ENCODE data around the gene LRRD1. TPM values are rescaled to one million over a fixed set of nuclear protein-coding genes. Genes with fewer than 3 reads are reported as not detected.

The LRRD1 gene
- 0.29 and 0.36 TPM in 2 replicates for total RNA-seq

DNA sequence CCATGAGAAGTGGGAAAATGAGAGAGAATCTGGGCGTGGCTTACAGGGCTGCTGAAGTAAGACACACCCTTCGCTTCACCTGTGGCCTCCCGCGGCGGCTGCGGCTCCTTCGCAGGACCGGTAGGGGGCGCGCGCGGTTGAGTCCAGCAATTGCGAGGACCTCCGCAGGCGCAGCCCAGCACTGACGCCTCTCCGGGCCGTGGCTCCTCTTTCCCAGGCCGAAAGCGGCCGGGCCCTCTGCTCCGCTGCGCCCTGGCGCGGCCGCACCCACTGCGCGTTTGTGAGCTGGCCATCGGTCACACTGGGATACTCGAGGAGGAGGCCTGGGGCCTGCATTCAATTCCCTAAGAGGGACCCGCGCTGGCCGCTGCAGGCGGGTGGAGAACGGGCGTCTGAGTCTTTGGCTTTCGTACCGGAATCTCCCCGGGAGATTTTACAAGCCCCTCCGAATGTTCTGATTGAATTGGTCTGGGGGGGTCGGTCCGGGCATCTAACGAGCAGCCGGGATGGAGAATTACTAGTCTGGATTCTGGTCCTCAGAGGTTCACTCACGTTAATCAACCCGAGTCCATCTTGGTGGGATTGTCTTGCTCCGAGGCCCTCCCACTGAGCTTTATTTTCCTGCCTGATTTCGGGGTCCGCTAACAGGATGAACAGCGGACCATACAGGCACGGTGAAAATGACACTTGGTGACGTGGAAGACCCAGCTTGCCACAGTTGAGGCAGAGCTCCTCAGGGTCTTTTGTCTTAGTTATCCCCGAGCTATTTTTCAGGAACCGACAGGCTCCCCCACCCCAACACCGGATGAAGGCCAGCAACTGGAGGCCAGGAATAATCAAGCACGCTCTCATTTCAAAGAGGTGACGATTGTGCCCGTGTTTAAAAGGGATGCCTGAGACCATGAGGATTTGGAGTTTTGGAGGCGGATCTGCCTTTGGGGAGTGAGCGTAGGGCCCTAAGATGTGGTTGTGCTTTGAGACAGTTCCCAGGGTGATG is at the start of gene LRRD1:
LRRD1 (minus strand) TSS at position 215 of the 997 bp plus-strand sequence. CDS start 13,940 bp downstream, outside the sequence.
- no peaks in the 10 kb centered on the region for H3K36me3 ChIP-seq (ENCODE audit: insufficient read depth, low read length)
- peak within 1 kb of the TSS; percentile 93 for H3K4me2 ChIP-seq (ENCODE audit: insufficient read depth, low read length)
- no peaks in the 10 kb centered on the region for H3K27me3 ChIP-seq (ENCODE audit: insufficient read depth, low read length)
- peak within 1 kb of the TSS; percentile 76 for H3K4me3 ChIP-seq (ENCODE audit: insufficient read depth, low read length)
- peak within 1 kb of the TSS; percentile 98 for H2AFZ ChIP-seq (ENCODE audit: low read length)
- H3K4me1 ChIP-seq (ENCODE audit: insufficient read depth, low read length), result peaks cover 10% of the 10 kb centered on the region
- no peaks in the 10 kb centered on the region for H3K9me3 ChIP-seq (ENCODE audit: low read depth, low read length)
- DNase-seq (ENCODE audit: insufficient read length, low spot score, missing footprints), result peak; percentile 97
- TF ChIP-seq, protein P1, sequence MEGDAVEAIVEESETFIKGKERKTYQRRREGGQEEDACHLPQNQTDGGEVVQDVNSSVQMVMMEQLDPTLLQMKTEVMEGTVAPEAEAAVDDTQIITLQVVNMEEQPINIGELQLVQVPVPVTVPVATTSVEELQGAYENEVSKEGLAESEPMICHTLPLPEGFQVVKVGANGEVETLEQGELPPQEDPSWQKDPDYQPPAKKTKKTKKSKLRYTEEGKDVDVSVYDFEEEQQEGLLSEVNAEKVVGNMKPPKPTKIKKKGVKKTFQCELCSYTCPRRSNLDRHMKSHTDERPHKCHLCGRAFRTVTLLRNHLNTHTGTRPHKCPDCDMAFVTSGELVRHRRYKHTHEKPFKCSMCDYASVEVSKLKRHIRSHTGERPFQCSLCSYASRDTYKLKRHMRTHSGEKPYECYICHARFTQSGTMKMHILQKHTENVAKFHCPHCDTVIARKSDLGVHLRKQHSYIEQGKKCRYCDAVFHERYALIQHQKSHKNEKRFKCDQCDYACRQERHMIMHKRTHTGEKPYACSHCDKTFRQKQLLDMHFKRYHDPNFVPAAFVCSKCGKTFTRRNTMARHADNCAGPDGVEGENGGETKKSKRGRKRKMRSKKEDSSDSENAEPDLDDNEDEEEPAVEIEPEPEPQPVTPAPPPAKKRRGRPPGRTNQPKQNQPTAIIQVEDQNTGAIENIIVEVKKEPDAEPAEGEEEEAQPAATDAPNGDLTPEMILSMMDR (IDR thresholded peaks at IDR 0.05; ENCODE audit: extremely low read depth, low read depth, low read length), result peak; percentile 93
- H4K20me1 ChIP-seq (ENCODE audit: insufficient read depth, low read length), result no peaks in the 10 kb centered on the region
- peak within 1 kb of the TSS; percentile 64 for H3K27ac ChIP-seq (ENCODE audit: low read depth, low read length)
- no peaks in the 10 kb centered on the region for H3K79me2 ChIP-seq (ENCODE audit: insufficient read depth, low read length)

DNA sequence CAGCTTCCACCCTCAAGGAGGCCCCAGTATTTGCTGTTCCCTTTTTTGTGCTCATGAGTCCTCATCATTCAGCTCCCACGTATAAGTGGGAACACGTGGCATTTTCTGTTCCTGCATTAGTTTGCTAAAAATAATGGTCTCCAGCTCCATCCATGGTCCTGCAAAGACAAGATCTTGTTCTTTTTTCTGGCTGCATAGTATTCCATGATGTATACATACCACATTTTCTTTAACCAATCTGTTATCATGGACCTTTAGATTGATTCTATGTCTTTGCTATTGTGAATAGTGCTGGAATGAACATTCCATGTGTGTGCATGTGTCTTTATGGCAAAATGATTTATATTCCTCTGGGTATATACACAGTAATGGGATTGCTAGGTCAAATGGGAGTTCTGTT is 49.8 kb upstream of the LRRD1 start:
- no peak for DNase-seq (ENCODE audit: insufficient read length, low spot score, missing footprints)
- Histone ChIP-seq H3K4me1 (ENCODE audit: insufficient read depth, low read length) (no peaks in the 10 kb centered on the region), H3K27ac (ENCODE audit: low read depth, low read length) (no peak overlapping the region), H3K9me3 (ENCODE audit: low read depth, low read length) (no peaks in the 10 kb centered on the region), H3K4me3 (ENCODE audit: insufficient read depth, low read length) (no peak overlapping the region), H2AFZ (ENCODE audit: low read length) (no peak overlapping the region), H3K36me3 (ENCODE audit: insufficient read depth, low read length) (peaks cover 52% of the 10 kb centered on the region), H3K4me2 (ENCODE audit: insufficient read depth, low read length) (no peak overlapping the region), H3K79me2 (ENCODE audit: insufficient read depth, low read length) (no peaks in the 10 kb centered on the region), H3K27me3 (ENCODE audit: insufficient read depth, low read length) (no peaks in the 10 kb centered on the region), H4K20me1 (ENCODE audit: insufficient read depth, low read length) (no peaks in the 10 kb centered on the region)
- TF ChIP-seq, protein P1 (IDR thresholded peaks at IDR 0.05; ENCODE audit: extremely low read depth, low read depth, low read length), result no peak

DNA sequence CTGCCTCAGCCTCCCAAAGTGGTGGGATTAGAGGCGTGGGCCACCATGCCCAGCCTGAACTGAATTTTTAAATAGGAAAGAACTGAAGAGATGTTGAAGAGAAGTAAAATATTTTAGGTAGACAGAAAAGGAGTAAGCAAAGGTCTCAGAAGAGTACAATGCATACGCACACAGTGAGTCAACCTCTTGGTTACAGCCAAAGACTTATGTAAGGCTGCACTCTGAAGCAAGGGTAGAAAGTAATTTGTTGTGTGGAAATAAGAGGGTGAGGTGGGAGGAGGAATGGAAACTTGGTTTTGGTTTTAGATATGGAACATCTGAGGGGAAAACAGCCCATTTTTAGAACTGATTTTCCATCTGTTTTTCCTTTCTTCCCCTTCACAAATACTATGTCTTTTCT is 49.2 kb upstream of the LRRD1 start:
- Histone ChIP-seq H2AFZ (ENCODE audit: low read length) (no peak overlapping the region), H3K27ac (ENCODE audit: low read depth, low read length) (no peak overlapping the region), H3K36me3 (ENCODE audit: insufficient read depth, low read length) (peaks cover 54% of the 10 kb centered on the region), H3K27me3 (ENCODE audit: insufficient read depth, low read length) (no peaks in the 10 kb centered on the region), H4K20me1 (ENCODE audit: insufficient read depth, low read length) (no peaks in the 10 kb centered on the region), H3K79me2 (ENCODE audit: insufficient read depth, low read length) (no peaks in the 10 kb centered on the region), H3K4me3 (ENCODE audit: insufficient read depth, low read length) (no peak overlapping the region), H3K4me2 (ENCODE audit: insufficient read depth, low read length) (no peak overlapping the region), H3K9me3 (ENCODE audit: low read depth, low read length) (no peaks in the 10 kb centered on the region), H3K4me1 (ENCODE audit: insufficient read depth, low read length) (no peaks in the 10 kb centered on the region)
- no peak for DNase-seq (ENCODE audit: insufficient read length, low spot score, missing footprints)
- TF ChIP-seq, protein P1 (IDR thresholded peaks at IDR 0.05; ENCODE audit: extremely low read depth, low read depth, low read length), result no peak

DNA sequence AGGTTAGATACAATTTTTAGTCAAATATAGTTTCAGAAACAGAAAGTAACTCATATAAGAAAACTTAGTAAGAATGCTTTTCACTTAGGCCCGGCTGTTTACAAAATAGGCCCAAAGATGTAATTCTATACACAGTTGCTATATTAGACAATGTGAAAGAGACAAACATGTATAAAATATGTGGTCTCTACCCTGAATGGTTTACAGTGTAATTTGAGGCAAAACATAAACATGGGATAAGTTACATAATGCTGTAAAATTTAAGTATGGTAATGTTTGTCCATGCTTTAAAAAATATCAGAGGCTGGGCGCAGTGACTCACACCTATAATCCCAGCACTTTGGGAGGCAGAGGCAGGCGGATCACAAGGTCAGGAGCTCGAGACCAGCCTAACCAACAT is 48.0 kb upstream of the LRRD1 start:
- no peaks in the 10 kb centered on the region for H3K79me2 ChIP-seq (ENCODE audit: insufficient read depth, low read length)
- H3K27ac ChIP-seq (ENCODE audit: low read depth, low read length), result no peak overlapping the region
- H4K20me1 ChIP-seq (ENCODE audit: insufficient read depth, low read length), result no peaks in the 10 kb centered on the region
- TF ChIP-seq, protein P1 (IDR thresholded peaks at IDR 0.05; ENCODE audit: extremely low read depth, low read depth, low read length), result no peak
- H3K4me2 ChIP-seq (ENCODE audit: insufficient read depth, low read length), result no peak overlapping the region
- no peak overlapping the region for H3K4me3 ChIP-seq (ENCODE audit: insufficient read depth, low read length)
- H3K27me3 ChIP-seq (ENCODE audit: insufficient read depth, low read length), result no peaks in the 10 kb centered on the region
- DNase-seq (ENCODE audit: insufficient read length, low spot score, missing footprints), result no peak
- H3K4me1 ChIP-seq (ENCODE audit: insufficient read depth, low read length), result no peaks in the 10 kb centered on the region
- H2AFZ ChIP-seq (ENCODE audit: low read length), result no peak overlapping the region
- peaks cover 64% of the 10 kb centered on the region for H3K36me3 ChIP-seq (ENCODE audit: insufficient read depth, low read length)
- H3K9me3 ChIP-seq (ENCODE audit: low read depth, low read length), result no peaks in the 10 kb centered on the region
